ENCODE data around the gene CST2.

DNA sequence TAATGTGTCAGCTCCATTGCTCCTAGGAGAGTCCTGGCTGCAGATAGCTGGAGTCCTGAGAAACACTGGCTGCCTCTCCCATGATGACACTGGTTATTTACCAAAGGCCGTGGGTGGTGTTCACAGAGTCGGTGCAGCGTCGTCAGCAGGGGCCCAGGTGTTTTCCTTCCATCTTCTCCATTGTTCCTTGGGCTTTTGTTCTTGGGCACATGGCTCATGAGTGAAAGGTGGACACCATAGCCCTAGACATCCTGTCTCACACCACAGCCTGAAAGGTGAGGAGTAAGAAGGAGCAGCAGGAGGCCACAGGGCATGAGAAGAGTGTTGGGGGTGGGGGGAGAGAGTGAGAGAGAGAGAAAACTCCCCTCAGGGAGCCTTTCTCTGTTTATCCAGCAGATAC lies 43.9 kb upstream of the CST2 start:
- TF ChIP-seq, protein P1, sequence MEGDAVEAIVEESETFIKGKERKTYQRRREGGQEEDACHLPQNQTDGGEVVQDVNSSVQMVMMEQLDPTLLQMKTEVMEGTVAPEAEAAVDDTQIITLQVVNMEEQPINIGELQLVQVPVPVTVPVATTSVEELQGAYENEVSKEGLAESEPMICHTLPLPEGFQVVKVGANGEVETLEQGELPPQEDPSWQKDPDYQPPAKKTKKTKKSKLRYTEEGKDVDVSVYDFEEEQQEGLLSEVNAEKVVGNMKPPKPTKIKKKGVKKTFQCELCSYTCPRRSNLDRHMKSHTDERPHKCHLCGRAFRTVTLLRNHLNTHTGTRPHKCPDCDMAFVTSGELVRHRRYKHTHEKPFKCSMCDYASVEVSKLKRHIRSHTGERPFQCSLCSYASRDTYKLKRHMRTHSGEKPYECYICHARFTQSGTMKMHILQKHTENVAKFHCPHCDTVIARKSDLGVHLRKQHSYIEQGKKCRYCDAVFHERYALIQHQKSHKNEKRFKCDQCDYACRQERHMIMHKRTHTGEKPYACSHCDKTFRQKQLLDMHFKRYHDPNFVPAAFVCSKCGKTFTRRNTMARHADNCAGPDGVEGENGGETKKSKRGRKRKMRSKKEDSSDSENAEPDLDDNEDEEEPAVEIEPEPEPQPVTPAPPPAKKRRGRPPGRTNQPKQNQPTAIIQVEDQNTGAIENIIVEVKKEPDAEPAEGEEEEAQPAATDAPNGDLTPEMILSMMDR (IDR thresholded peaks at IDR 0.05): no peak
- no peak for TF ChIP-seq ZFX (IDR thresholded peaks at IDR 0.05; ENCODE audit: borderline replicate concordance)

Data from 22Rv1 (cell line).